GM13976 (cell line): Measurements from ENCODE around the gene SRGAP1.

Source experiments
- DNase-seq: peaks from one replicate; pipeline ENCODE4 v3.0.0; 2012; ENCODE audit warnings: low spot score
- in situ Hi-C: fragments of 300-500 bp; cut with MboI; formaldehyde crosslinking; loops from one replicate; pipeline ENCODE4 v1.12.0; 2022; ENCODE audit warnings: low sequenced_read_pairs, mixed read lengths, inconsistent platforms; ENCODE audit not compliant: unreplicated experiment
- TF ChIP-seq, protein P1 (sequence below): IDR thresholded peaks from 2 replicates; pipeline ENCODE4 v1.5.1; 2012; ENCODE audit warnings: borderline replicate concordance, mild to moderate bottlenecking; ENCODE audit not compliant: insufficient read depth; ENCODE audit errors: extremely low read depth, missing control alignments, control extremely low read depth

The SRGAP1 gene

DNA sequence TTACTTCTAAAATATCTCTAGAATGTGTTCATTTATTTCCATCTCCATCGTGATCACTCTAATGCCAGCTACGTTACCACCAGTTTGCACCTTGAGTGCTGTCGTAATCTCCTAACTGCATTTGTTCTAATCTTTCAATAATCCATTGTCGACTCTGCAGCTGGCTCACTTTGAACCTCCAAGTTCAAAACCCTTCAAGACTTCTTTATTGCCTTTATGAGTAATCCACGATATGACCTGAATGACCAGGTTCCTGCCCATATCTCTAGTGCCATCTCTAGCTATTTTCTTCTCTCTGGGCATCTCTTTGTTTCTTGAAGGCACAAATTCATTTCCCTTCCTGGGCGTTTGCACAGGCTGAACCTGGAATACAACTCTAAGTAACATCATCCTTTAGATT, 76.7 kb downstream of the SRGAP1 start:
- TF ChIP-seq, protein P1, sequence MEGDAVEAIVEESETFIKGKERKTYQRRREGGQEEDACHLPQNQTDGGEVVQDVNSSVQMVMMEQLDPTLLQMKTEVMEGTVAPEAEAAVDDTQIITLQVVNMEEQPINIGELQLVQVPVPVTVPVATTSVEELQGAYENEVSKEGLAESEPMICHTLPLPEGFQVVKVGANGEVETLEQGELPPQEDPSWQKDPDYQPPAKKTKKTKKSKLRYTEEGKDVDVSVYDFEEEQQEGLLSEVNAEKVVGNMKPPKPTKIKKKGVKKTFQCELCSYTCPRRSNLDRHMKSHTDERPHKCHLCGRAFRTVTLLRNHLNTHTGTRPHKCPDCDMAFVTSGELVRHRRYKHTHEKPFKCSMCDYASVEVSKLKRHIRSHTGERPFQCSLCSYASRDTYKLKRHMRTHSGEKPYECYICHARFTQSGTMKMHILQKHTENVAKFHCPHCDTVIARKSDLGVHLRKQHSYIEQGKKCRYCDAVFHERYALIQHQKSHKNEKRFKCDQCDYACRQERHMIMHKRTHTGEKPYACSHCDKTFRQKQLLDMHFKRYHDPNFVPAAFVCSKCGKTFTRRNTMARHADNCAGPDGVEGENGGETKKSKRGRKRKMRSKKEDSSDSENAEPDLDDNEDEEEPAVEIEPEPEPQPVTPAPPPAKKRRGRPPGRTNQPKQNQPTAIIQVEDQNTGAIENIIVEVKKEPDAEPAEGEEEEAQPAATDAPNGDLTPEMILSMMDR: no peak
- in situ Hi-C loops: no loop called here
- no peak for DNase-seq

DNA sequence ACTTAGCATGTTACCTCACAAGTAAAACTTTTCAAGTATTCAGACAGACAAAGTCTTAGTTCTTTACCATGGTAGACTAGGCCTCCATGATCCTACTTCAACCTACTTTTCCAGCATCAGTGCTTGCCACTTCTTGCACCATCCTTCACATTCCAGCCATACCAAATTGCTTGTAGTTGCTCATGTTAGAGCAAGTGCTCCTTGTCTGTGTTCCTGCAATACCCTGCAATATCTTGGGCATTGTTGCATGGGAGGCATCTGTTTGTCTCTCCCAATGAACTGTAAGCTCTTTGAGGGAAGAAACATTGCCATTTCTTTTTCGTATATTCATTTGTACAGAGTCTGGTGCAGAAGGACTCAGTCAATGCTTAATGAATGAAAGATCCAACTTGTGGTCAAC, 78.0 kb downstream of the SRGAP1 start:
- DNase-seq: no peak
- in situ Hi-C loops: no loop called here
- TF ChIP-seq, protein P1: no peak

DNA sequence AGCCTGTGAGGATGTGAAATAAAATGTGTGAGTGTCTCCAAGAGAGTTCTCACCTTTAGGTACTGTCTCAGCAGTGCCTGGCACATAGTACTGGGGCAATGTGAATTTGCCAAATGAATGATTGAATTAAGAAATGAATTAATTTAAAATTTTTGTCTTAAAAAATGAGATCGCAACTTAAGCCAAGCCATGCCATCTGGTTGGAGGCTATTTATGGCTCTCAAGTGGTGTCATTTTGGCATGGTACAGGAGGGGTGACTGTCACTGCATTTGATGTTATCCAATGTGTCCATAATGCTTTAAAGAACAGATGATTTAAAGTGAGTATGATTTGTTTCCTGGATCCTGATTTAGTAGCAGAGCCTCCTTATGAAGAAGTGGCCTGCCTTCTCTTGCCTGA, 80.3 kb downstream of the SRGAP1 start:
- TF ChIP-seq, protein P1: no peak
- in situ Hi-C loops: no loop called here
- no peak for DNase-seq

DNA sequence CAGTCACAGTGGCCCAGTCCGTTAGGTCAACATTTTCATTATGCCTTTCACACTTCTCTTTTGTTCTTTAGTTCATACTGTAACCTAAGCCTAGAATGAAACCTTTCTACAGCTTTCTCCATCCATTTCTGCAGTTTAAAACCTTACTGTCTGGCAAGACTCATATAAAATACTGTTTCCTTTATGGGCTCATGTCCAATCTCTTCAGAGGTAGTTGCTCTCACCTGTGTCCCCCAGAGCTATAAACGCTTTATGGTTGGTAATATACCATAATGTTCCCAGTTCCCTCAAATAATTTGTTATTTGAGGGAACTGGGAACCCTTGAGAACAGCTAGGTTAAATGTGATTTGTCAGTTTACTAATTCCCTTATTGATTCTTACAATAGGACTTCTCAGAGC, 83.0 kb downstream of the SRGAP1 start:
- in situ Hi-C loops: no loop called here
- no peak for DNase-seq
- TF ChIP-seq, protein P1: no peak

DNA sequence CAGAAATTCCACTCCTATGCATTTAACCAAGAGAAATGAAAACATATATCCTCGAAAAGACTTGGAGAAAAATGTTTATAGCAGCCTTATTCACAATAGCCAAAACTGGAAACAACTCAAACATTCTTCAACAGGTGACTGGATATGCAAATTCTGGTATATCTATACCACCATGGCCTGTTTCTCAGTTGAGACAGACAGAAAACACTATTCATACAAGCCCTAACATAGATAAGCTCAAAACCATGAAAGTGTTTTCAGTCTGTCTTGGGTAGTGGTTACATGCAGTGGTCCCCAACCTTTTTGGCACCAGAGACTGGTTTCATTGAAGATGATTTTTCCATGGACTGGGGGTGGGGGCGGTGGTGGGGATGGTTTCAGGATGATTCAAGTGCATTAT, 83.8 kb downstream of the SRGAP1 start:
- in situ Hi-C loops: no loop called here
- DNase-seq: no peak
- TF ChIP-seq, protein P1: no peak

DNA sequence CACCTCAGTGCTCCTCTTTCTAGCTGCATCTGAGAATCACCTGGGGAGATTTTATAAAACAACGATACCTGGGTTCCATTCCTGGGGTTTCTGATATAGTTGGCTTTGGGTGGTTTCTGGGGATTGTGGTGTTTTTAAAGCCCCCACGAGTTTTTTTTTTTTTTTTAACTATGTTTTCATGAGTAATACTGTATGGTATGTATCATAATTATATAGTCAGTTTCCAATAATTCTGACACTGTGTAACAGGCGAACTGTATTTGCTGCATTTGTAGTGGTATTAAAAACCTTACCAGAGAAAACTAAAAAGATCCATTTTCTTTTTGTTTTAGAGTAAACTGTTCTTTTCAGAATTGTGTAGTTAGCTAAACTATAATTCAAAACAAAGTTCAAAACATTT, 84.9 kb downstream of the SRGAP1 start:
- in situ Hi-C loops: no loop called here
- TF ChIP-seq, protein P1: no peak
- no peak for DNase-seq

DNA sequence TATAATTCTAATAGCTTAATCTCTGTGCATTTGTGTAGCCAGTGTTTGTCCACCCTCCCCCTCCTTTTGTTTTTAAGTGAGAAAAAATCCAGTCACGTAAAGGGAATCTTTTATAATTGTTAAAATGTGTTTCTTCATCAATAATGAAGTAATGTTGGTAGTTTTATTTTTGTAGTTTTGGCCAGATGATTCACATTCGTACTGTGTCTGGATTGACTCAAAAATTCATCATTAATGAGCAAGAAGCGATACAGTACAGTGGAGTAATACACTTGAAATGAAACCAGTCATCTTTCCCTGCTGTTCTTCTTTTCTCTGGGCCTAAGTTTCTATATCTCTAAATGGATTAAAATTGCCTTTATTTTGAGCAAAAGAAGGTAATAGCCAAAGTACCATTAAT, 86.5 kb downstream of the SRGAP1 start:
- DNase-seq: no peak
- TF ChIP-seq, protein P1: no peak
- in situ Hi-C loops: no loop called here
